Heart left ventricle (tissue), 16 donors: ENCODE data around the gene SYDE1. TPM values are rescaled to one million over a fixed set of nuclear protein-coding genes. Genes with fewer than 3 reads are reported as not detected.
A peak's percentile ranks its signal among the peaks of the same experiment; 100 is the strongest.

ENCODE experiments used
- ATAC-seq, 4 donors: fragments of 200-7000 bp; cut with Tn5 transposase; one replicate each; pipeline ENCODE4 v1.9.1; 2020 to 2022; ENCODE audit warnings: moderate library complexity in 4 of 4, mild to moderate bottlenecking in 3 of 4, moderate number of reproducible peaks in 1 of 4
- DNase-seq, 5 donors: peaks; one replicate each; pipeline ENCODE4 v3.0.0-alpha.2; 2020
- H3K27ac ChIP-seq, 12 donors: fragments of 200-600 bp; sonication (generic) in 4 of 12; one replicate each; pipeline versions ENCODE4 v1.5.0 to v1.8.0; 2016 to 2022; ENCODE audit warnings: mild to moderate bottlenecking in 2 of 12
- H3K27me3 ChIP-seq, 9 donors: fragments of 200-600 bp; sonication (generic) in 2 of 9; one replicate each; pipeline versions ENCODE4 v1.5.1 to v1.8.0; 2016 to 2022; ENCODE audit warnings: mild to moderate bottlenecking in 3 of 9
- H3K36me3 ChIP-seq, 9 donors: fragments of 200-600 bp; sonication (generic) in 2 of 9; one replicate each; pipeline versions ENCODE4 v1.5.0 to v1.8.0; 2018 to 2022; ENCODE audit warnings: mild to moderate bottlenecking in 2 of 9
- H3K4me1 ChIP-seq, 12 donors: fragments of 200-600 bp; sonication (generic) in 4 of 12; one replicate each; pipeline versions ENCODE4 v1.5.0 to v1.8.0; 2016 to 2022; ENCODE audit warnings: mild to moderate bottlenecking in 3 of 12
- H3K4me3 ChIP-seq, 12 donors: fragments of 200-600 bp; sonication (generic) in 4 of 12; one replicate each; pipeline versions ENCODE4 v1.5.0 to v1.8.0; 2017 to 2022; ENCODE audit warnings: mild to moderate bottlenecking in 9 of 12, moderate library complexity in 4 of 12
- H3K9me3 ChIP-seq, 12 donors: fragments of 200-600 bp; sonication (generic) in 4 of 12; one replicate each; pipeline versions ENCODE4 v1.5.0 to v1.8.0; 2016 to 2022; ENCODE audit warnings: mild to moderate bottlenecking in 1 of 12
- POLR2A ChIP-seq, 2 donors: fragments of 450-650 bp; IDR thresholded peaks; one replicate each; pipeline ENCODE4 v1.6.1; 2017; ENCODE audit warnings: antibody characterized with exemption in 2 of 2, mild to moderate bottlenecking in 2 of 2, moderate library complexity in 2 of 2
- WGBS, 4 donors: extraction: QIAGEN DNeasy Blood & Tissue Kit in 2 of 4; methylation state at CpG; one replicate each; pipeline versions ENCODE4 v1.1.5 to v1.1.7; 2013 to 2018; 5-methylcytosine and 5-hydroxymethylcytosine counted together
- intact Hi-C, 10 donors: fragments of 100-400 bp; cut with DNase I; formaldehyde crosslinking; loops; one replicate each; pipeline versions ENCODE4 v1.11.1 to v1.14.2; 2022
- polyA plus RNA-seq, 2 donors: library from polyadenylated mRNA; stranded (reverse); fragments of 200-250 nt; gene quantifications; one replicate each; pipeline ENCODE4 v1.2.3, GENCODE V29; 2013
- total RNA-seq, 9 donors: library from RNA; depleted of rRNA in 2 of 9; stranded (reverse); fragments of >200 nt in 2 of 9; fragmentation: NEBNext Ultra II Directional in 3 of 9; extraction: Animal tissue kit (Norgen Biotek cat#: 25700) in 3 of 9; gene quantifications; one replicate each; pipeline versions ENCODE4 v1.1.0 to v1.2.4, GENCODE V29; 2016 to 2023
- TF ChIP-seq, protein P1 (sequence below), 12 donors: fragments of 200-600 bp; sonication (generic) in 4 of 12; IDR thresholded peaks; one replicate each; pipeline versions ENCODE4 v1.5.0 to v1.8.0; 2018 to 2022; ENCODE audit warnings: antibody characterized with exemption in 12 of 12, mild to moderate bottlenecking in 5 of 12
- donor health status: ischemic (EF 13 %, LVEDD 7.1; RV severe dilation, severe dysfunction).
- donor health status: healthy with polysubstance abuse.
- donor health status: DM: no; HTN: yes; CAD: no.
- donor health status: DM: no; HTN: no; CAD: no.
- donor health status: ischemic (EF 25% LVEDD 6.9; RV normal size, moderate dysfunction).
- donor health status: ischemic (EF 25% LVEDD 5.7; RV mildly dilated, moderate dysfunction).
- donor health status: healthy.
- donor health status: DM: yes; HTN: yes; CAD: no.
- donor health status: ischemic (EF 35%, LVEDD 5.7; RV mildly dilated, moderate dysfunction).
- donor health status: nonischemic (EF 11% LVEDD 7.7; RV severe dilation, severe dysfunction).
- donor health status: DM: yes; HTN: yes; CAD: no.
- donor health status: PGD.
- donor health status: ischemic (EF 29% LVEDD 5.4; RV normal size, mild dysfunction).
- donor health status: nonischemic (EF 23%, LVEDD 6.1; RV moderate dilation, normal function).

SYDE1 gene
- total and polyA plus RNA-seq, 11 donors = 8.0 to 29.6 (median 14.5) TPM

DNA sequence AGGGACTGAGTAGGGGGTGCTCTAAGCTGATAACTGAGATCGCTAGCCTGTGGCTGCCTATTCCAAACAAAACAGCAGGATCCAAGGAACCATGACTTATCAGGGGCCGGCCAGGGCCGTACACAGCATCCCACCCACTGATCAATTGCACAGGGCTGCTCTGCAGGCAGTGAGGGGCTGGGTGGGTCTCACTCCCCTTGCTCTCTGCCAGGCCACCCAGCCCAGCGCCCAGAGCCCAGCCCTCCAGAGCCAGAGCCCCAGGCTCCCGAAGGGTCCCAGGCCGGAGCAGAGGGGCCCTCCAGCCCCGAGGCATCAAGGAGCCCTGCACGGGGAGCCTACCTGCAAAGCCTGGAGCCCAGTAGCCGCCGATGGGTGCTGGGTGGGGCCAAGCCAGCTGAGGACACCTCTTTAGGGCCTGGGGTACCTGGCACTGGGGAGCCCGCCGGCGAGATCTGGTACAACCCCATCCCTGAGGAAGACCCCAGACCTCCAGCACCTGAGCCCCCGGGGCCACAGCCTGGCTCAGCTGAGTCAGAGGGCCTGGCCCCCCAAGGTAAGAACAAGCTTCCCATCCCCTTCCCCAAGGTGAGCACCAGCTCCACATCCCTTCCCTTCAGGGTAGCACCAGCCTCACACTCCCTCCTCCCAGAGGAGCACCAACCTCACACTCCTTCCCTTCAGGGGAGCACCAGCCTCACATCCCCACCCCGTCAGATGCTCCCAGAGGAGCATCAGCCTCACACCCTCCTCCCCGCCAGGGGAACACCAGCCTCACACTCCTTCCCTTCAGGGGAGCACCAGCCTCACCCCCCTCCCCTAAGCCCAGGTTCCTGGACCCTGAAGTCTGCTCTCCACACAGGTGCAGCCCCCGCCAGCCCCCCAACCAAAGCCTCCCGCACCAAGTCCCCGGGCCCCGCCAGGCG lies 1.9 kb downstream of the SYDE1 start:
- intact Hi-C loops = loop anchor here in 4 of 10 donors (2.0 to 10.0 kb wide), 3 partner anchors 16 to 156 kb away; a partner anchor contains a TSS
- DNase-seq (no peak), ATAC-seq (no peak)
- Histone ChIP-seq H3K4me1 (peaks cover 0 to 24% (median 9%) of the 10 kb centered on the region in 12 donors), H3K27ac (peak overlapping the region in 11 of 12 donors; percentile 88 to 98 (median 95)), H3K4me3 (peak overlapping the region in 7 of 12 donors; percentile 65 to 98 (median 87)), H3K27me3 (peaks cover 0 to 11% (median 0%) of the 10 kb centered on the region in 9 donors), H3K9me3 (peaks cover 0 to 8% (median 2%) of the 10 kb centered on the region in 12 donors), H3K36me3 (peaks cover 0 to 54% (median 47%) of the 10 kb centered on the region in 9 donors)
- 85 to 88% (median 87%) methylated on average over 15 to 21 of the region's 21 CpGs for WGBS, 4 donors
- TF ChIP-seq POLR2A (IDR thresholded peaks at IDR 0.05) = no peak
- TF ChIP-seq, protein P1, sequence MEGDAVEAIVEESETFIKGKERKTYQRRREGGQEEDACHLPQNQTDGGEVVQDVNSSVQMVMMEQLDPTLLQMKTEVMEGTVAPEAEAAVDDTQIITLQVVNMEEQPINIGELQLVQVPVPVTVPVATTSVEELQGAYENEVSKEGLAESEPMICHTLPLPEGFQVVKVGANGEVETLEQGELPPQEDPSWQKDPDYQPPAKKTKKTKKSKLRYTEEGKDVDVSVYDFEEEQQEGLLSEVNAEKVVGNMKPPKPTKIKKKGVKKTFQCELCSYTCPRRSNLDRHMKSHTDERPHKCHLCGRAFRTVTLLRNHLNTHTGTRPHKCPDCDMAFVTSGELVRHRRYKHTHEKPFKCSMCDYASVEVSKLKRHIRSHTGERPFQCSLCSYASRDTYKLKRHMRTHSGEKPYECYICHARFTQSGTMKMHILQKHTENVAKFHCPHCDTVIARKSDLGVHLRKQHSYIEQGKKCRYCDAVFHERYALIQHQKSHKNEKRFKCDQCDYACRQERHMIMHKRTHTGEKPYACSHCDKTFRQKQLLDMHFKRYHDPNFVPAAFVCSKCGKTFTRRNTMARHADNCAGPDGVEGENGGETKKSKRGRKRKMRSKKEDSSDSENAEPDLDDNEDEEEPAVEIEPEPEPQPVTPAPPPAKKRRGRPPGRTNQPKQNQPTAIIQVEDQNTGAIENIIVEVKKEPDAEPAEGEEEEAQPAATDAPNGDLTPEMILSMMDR (IDR thresholded peaks at IDR 0.05) = no peak

DNA sequence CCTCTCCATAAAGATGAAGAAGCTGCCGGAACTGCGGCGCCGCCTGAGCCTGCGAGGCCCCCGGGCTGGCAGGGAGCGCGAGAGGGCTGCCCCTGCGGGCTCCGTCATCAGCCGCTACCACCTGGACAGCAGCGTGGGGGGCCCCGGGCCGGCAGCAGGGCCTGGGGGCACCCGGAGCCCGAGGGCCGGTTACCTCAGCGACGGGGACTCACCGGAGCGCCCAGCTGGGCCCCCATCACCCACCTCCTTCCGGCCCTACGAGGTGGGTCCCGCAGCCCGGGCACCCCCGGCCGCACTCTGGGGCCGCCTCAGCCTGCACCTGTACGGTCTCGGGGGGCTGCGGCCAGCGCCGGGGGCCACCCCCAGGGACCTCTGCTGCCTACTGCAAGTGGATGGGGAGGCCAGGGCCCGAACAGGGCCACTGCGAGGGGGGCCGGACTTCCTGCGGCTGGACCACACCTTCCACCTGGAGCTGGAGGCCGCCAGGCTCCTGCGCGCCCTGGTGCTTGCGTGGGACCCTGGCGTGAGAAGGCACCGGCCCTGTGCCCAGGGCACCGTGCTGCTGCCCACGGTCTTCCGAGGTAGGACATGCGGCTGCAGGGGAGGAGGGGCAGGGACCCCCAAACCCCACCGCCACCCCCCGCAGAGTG lies 2.7 kb downstream of the SYDE1 start:
- H3K9me3 ChIP-seq = peaks cover 0 to under 1% (median 0%) of the 10 kb centered on the region in 12 donors
- peaks cover 0 to 11% (median 0%) of the 10 kb centered on the region in 9 donors for H3K27me3 ChIP-seq
- no peak for ATAC-seq
- peaks cover 2 to 30% (median 11%) of the 10 kb centered on the region in 12 donors for H3K4me1 ChIP-seq
- DNase-seq = no peak
- TF ChIP-seq, protein P1 (IDR thresholded peaks at IDR 0.05) = no peak
- TF ChIP-seq POLR2A (IDR thresholded peaks at IDR 0.05) = no peak
- 89 to 95% (median 91%) methylated on average over 19 to 49 of the region's 49 CpGs for WGBS, 4 donors
- intact Hi-C loops = loop anchor here in 6 of 10 donors (2.0 to 10.0 kb wide), 4 partner anchors 15 to 155 kb away; a partner anchor contains a TSS
- H3K27ac ChIP-seq = peak overlapping the region in 1 of 12 donors; percentile 96
- H3K4me3 ChIP-seq = no peak overlapping the region
- peaks cover 0 to 58% (median 53%) of the 10 kb centered on the region in 9 donors for H3K36me3 ChIP-seq

DNA sequence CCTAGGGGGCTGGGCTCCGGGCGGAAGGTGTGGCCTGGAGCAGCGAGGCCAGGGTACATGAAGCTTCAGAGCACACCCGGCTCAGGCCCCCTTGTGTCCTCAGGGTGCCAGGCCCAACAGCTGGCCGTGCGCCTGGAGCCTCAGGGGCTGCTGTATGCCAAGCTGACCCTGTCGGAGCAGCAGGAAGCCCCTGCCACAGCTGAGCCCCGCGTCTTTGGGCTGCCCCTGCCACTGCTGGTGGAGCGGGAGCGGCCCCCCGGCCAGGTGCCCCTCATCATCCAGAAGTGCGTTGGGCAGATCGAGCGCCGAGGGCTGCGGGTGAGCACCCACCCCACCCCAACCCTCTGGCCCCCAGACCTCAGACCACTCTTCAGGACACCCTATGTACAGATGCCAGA lies 3.2 kb downstream of the SYDE1 start:
- no peak overlapping the region for H3K27ac ChIP-seq
- 71 to 91% (median 88%) methylated on average over 5 to 17 of the region's 17 CpGs for WGBS, 4 donors
- no peaks in the 10 kb centered on the region for H3K9me3 ChIP-seq
- peaks cover 0 to 63% (median 58%) of the 10 kb centered on the region in 9 donors for H3K36me3 ChIP-seq
- H3K4me3 ChIP-seq = no peak overlapping the region
- intact Hi-C loops = loop anchor here in 2 of 10 donors (5.0 to 10.0 kb wide), 2 partner anchors 142 to 144 kb away; no protein-coding TSS in a partner anchor
- DNase-seq = no peak
- no peak for ATAC-seq
- H3K4me1 ChIP-seq = peaks cover 4 to 35% (median 16%) of the 10 kb centered on the region in 12 donors
- H3K27me3 ChIP-seq = peaks cover 0 to 11% (median 0%) of the 10 kb centered on the region in 9 donors
- TF ChIP-seq, protein P1 (IDR thresholded peaks at IDR 0.05) = no peak
- no peak for TF ChIP-seq POLR2A (IDR thresholded peaks at IDR 0.05)
